GM23338 (cell line): Measurements from ENCODE around the gene AURKAIP1.

Experiments used
- CREB1 ChIP-seq: fragments of 250-450 bp; sonication (Bioruptor Pico); IDR thresholded peaks from 2 replicates; pipeline ENCODE4 v1.5.0; 2020; ENCODE audit warnings: low read depth, mild to moderate bottlenecking, moderate library complexity
- EZH2 ChIP-seq: fragments of 200-600 bp; sonication (generic); IDR thresholded peaks from one replicate; pipeline ENCODE4 v1.8.0; 2017; ENCODE audit warnings: antibody characterized with exemption, mild to moderate bottlenecking, low read depth; ENCODE audit not compliant: unreplicated experiment
- POLR2AphosphoS5 ChIP-seq: IDR thresholded peaks from 2 replicates; pipeline ENCODE4 v1.6.1; 2016; ENCODE audit warnings: antibody characterized with exemption, low read depth
- ZNF114 ChIP-seq: fragments of 250-450 bp; sonication (Bioruptor Pico); IDR thresholded peaks from 2 replicates; pipeline ENCODE4 v1.5.0; 2020; ENCODE audit warnings: mild to moderate bottlenecking, moderate library complexity
- TF ChIP-seq, protein P1 (sequence below): IDR thresholded peaks from one replicate; pipeline ENCODE4 v1.6.1; 2018; ENCODE audit warnings: antibody characterized with exemption; ENCODE audit not compliant: unreplicated experiment
- TF ChIP-seq, protein P2 (sequence below), 2 experiments: fragments of 200-600 bp in 1 of 2; sonication (generic) in 1 of 2; conservative IDR thresholded peaks; 2 replicates each; pipeline versions ENCODE4 v1.5.1 to v1.6.1; 2016 to 2017; ENCODE audit warnings: antibody characterized with exemption in 2 of 2, low read depth in 2 of 2, mild to moderate bottlenecking in 2 of 2, moderate library complexity in 1 of 2

DNA sequence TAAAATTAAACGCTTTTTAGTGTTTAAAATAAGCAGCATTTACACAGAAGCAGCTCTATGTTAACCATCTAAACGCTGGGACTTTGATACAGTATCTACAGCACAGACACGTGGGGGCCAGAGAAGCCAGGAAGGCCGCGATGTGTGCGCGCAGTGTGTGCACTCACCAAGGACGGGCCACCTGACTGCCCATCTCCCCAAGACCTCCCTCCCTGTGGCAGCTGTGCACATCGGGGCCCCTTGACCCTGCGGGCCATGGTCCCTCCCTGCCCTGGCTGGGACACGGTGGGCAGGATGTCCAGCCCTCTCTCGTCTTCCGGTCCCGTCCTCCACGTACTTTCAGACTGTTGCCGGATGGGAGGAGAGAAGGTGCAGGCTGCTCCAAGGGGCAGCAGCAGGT lies 39.7 kb downstream of the AURKAIP1 start:
- TF ChIP-seq, protein P1, sequence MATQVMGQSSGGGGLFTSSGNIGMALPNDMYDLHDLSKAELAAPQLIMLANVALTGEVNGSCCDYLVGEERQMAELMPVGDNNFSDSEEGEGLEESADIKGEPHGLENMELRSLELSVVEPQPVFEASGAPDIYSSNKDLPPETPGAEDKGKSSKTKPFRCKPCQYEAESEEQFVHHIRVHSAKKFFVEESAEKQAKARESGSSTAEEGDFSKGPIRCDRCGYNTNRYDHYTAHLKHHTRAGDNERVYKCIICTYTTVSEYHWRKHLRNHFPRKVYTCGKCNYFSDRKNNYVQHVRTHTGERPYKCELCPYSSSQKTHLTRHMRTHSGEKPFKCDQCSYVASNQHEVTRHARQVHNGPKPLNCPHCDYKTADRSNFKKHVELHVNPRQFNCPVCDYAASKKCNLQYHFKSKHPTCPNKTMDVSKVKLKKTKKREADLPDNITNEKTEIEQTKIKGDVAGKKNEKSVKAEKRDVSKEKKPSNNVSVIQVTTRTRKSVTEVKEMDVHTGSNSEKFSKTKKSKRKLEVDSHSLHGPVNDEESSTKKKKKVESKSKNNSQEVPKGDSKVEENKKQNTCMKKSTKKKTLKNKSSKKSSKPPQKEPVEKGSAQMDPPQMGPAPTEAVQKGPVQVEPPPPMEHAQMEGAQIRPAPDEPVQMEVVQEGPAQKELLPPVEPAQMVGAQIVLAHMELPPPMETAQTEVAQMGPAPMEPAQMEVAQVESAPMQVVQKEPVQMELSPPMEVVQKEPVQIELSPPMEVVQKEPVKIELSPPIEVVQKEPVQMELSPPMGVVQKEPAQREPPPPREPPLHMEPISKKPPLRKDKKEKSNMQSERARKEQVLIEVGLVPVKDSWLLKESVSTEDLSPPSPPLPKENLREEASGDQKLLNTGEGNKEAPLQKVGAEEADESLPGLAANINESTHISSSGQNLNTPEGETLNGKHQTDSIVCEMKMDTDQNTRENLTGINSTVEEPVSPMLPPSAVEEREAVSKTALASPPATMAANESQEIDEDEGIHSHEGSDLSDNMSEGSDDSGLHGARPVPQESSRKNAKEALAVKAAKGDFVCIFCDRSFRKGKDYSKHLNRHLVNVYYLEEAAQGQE = no peak
- TF ChIP-seq CREB1 (CRISPR knock-in tag) (no peak), POLR2AphosphoS5 (no peak), ZNF114 (CRISPR knock-in tag) (no peak), EZH2 (no peak)
- TF ChIP-seq, protein P2, sequence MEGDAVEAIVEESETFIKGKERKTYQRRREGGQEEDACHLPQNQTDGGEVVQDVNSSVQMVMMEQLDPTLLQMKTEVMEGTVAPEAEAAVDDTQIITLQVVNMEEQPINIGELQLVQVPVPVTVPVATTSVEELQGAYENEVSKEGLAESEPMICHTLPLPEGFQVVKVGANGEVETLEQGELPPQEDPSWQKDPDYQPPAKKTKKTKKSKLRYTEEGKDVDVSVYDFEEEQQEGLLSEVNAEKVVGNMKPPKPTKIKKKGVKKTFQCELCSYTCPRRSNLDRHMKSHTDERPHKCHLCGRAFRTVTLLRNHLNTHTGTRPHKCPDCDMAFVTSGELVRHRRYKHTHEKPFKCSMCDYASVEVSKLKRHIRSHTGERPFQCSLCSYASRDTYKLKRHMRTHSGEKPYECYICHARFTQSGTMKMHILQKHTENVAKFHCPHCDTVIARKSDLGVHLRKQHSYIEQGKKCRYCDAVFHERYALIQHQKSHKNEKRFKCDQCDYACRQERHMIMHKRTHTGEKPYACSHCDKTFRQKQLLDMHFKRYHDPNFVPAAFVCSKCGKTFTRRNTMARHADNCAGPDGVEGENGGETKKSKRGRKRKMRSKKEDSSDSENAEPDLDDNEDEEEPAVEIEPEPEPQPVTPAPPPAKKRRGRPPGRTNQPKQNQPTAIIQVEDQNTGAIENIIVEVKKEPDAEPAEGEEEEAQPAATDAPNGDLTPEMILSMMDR (conservative IDR thresholded peaks at IDR 0.05; ENCODE audit: low read depth in 2 of 2) = no peak
